ENCODE data around the gene POLE. TPM values are rescaled to one million over a fixed set of nuclear protein-coding genes. Genes with fewer than 3 reads are reported as not detected.

The POLE gene
- polyA plus RNA-seq, 3 donors, result 54.6 to 63.3 (median 62.3) TPM

DNA sequence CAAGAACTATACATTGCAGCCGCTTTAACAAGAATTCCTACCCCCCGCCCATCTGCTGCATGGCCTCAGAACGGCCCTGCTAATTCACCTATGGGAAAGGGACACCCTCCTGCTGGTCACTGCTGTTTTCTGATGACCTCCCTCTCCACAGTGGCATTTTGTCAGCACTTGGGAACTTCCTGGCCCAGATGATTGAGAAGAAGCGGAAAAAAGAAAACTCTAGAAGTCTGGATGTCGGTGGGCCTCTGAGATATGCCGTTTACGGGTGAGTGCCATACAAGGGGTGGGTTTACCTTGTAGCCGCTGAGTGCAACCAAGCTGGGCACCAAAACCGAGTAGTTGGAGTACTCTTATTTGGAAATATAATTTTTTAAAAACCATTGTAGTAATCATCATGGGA is 3.0 kb upstream of the POLE start:
- no peak for DNase-seq

- DNase-seq, result no peak
Observed at GRCh38 chr12:132689227-132689626, 2.1 kb upstream of the POLE start.

DNA sequence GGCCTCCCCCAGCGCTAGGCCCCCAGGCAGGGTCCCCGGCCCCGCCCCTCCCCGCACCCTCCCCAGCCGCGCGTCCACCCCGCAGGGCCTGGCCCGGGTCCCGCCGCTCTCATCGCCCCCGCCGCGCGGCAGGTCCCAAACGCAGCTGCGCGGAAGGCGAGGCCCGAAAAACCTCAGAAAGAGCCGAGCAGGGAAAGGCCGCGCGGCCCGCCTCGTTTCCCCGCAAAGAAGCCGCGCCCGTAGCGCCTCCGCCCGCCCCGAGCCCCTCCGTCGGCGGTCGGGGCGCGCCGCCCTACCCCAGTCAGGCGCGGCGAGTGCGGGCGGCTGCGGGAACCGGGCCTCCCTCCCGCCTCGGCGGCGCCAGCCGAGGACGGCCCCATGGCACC is 324 bp downstream of the POLE start:
- DNase-seq, result no peak

GRCh38 chr12:132685400-132685799 is 1.7 kb downstream of the POLE start:
- DNase-seq, result no peak

DNA sequence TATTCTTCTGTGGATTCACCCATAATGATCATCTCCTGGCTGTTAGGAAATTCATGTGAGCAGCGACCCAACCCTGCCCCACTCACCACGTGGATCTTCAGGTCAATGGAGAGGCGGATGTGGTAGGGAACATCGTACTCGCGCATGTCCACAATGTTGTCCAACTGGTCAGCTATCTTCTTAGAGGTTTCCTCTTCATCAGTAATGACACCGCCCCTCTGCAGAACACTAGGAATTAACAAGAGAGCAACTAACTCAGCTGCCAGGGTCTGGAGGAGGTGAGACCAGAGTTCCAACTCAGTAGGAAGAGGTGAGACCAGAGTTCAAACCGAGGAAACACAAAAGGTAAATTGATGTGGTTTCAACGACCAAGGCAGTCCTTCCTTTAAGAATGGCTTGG is 9.7 kb downstream of the POLE start:
- no peak for DNase-seq

DNA sequence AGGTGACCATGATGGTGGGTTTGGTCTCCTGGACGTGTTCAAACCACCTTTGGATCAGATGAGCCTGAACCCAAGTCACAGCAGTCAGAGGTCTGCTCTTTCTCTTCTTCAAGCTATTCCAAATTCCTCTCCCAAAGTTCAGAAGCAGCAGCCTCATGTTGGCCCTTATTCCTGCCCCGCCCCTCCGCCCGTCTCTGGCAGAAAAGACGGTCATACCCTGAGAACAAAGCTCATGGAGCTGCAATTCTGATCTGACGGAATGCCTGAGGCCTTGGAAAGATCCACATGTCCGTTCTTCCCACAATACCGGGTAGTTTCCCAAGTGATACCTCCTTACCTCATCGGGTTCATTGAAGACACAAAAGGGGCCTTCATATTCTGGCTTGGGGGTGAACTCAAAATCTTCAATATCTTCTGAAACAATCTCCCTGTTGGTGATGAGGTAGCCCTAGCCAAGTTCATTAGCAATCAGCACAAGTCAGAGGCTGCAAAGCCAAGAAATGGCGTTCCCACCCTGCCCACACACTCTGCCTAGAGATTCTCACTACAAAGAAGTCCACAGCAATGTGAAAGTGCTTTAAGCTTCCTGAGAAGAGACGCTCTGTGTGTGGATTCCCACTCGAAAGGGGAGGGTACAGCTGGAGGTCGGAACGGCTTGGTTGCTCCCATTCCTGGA is 11.2 kb downstream of the POLE start:
- no peak for DNase-seq

- DNase-seq, result no peak
Observed at GRCh38 chr12:132674561-132674960, 12.6 kb downstream of the POLE start.

DNA sequence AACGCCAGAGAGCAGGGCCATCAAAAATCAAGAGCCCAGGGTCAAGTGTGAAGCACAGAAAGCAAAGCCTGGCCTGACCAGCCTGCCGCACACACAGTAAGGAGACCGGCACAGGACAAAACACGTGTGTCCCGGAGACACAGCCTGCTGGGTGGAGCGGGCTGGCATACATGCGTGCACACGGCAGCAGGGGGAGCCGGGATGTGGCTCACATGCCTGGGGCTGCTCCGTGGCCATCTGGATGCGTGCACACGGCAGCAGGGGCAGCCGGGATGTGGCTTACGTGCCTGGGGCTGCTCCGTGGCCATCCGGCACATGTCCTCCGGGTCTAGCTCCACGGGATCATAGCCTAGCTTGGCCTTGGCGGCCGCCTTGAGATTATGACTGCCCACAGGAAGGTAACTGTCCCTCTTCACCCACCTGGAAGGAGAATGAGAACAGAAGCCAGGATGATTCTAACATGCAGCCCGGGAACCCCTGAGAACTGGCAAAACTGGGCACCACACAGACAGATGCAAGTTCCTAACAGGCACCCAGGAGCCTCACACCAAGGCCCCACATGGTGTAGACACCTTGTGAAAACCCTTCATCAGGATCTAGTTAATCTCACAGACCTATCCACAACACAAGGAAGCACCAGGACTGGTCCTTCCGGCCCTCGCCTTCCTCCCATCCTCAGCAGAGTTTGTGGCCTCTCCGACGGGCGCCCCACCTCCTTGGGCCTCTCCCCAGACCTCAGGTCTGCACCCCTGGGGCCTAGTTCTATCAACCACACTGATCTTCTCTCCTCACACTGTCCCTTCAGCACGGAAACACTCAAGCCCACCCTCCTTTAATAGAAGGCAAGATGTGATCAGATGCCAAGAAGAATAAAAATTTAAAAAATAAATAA is 13.6 kb downstream of the POLE start:
- no peak for DNase-seq

GRCh38 chr12:132672678-132673077 is 14.5 kb downstream of the POLE start:
- DNase-seq, result no peak

DNA sequence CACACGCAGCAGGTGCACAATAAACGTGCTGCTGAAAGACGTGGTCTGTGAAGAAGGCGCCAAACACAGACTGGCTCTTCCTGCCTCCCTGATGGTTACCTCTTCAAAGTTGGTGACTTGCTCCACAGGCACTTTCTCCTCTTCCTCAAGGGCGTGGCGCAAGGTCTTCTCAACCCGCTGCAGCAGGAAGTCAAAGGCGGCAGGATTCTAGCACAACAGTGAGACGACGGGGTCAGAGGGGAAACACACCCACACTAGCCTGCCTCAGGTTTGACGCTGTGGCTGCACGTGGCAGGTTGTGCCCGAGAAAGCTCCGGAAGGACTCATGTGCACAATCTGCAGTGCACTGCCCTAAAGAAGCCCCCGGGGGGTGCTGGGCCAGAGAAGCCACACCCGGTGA is 15.0 kb downstream of the POLE start:
- no peak for DNase-seq

- DNase-seq, result no peak
Observed at GRCh38 chr12:132669166-132669879, 17.8 kb downstream of the POLE start.

DNA sequence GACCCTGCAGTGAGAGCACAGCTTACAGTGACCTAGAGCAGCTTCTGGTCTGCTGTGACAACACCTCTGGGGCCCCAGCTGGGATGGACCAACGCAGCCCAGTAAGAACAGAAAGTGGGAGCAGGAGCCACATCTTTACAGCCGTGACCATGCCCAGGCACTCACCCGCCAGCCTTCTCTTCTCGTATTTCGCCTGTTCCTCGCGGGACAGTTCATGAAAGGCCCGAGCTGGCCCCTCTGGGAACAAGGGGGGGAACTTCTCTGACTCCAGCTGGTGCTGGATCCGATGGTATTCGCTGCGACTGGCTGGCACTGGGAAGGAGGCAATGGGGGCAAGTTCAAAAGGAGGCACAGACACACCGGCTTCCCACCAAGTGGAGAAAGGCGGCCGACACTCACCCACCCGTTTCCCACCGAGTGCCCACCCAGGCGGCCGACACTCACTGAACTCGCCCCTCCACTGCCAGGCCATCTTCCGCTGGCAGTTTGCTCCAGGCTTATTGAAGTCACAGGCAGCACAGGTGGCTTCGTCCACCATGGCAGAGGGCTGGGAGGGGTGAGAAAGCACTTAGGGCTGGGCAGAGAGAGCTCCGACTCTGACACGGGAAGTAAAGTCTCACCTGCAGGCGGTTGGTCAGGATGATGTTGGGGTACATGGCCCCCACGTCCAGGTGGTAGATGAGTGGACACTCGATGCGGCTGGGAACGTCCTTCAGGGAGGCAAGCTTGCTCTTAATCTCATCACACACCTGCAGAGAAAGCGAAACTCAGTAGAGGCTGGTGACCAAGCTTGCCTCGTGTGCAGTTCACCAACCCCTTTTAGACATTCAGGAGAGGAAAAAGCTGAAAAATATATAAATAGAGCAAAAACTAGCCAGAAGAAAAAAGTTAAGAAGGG is 18.7 kb downstream of the POLE start:
- DNase-seq, result no peak

- no peak for DNase-seq
Observed at GRCh38 chr12:132665794-132666193, 21.3 kb downstream of the POLE start.

DNA sequence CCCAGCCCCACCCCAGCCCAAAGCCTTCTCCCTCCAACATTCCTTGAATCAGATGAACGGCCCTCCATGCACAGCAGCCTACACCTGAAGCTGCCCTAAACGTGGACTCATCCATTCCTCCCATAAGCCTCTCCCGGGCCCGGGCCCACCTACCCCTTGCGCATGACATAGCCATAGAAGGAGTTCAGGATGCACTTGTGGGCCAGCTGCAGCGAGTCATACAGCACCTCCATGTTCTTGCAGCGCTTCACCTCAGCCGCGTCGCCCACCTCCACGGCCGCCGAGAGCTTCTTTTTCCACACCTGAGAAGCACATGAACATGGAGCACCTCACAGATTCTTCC is 22.0 kb downstream of the POLE start:
- DNase-seq, result no peak

DNA sequence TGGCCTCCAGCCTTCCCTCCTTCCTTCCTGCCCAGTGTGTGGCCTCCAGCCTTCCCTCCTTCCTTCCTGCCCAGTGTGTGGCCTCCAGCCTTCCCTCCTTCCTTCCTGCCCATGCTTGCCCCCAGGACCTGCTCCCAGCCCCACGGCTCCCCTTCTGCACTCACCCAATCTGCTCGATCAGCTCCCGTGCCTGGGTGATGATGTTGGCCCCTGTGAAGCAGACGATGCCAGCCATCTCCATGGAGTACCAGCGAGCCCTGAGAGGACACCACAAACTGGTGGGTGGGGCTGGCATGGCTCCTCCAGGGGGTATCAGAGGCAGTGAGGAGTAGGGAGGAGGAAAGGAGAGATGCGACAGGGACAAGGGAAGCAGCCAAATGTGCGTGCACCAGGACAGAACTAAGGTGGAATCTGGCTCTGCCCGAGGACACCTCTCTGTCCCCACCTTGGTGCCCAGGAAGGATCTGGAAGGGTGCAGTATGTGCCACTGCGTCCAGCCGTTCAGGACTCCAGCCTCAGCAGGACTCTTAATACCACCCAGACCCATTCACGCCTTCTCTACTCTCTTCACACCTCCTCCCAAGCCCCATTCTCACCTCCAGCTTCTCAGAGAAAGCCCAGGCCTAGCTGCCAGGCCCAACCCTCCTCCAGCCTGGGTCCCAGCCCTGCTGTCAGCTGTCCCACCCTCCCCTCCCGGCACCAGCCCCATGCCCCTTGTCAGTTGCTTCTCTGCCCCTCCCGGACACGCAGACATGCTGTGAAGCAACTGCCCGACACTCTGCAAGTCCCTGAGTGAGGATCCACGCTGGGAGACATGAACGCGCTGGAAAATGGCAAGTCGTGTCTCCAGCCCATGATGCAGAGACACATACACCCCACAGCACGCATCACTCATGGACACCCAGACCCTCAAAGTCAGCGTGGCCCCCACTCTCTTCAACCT is 22.7 kb downstream of the POLE start:
- DNase-seq, result no peak

- no peak for DNase-seq
Observed at GRCh38 chr12:132662901-132663755, 24.0 kb downstream of the POLE start.

- DNase-seq, result no peak
Observed at GRCh38 chr12:132661972-132662371, 25.2 kb downstream of the POLE start.

DNA sequence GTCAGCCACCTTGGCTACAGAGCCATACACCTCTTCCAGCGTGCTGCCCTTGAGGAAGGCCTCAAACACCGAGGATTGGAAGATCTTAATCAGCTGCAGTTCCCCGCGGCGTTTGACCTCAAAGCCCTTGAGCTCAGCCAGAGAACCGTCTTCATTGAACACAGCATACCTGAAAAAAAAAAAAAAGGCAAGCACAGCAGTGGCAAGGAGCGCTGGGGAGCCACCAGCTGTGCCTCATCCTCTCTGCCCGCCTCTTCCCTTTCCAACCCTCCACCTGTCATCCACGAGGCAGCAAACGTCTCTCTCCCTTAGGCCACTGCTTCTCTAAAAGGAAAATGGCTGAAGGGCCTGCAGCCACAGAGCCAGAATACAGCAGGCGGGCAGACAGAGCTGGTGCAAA is 26.1 kb downstream of the POLE start:
- DNase-seq, result no peak

DNA sequence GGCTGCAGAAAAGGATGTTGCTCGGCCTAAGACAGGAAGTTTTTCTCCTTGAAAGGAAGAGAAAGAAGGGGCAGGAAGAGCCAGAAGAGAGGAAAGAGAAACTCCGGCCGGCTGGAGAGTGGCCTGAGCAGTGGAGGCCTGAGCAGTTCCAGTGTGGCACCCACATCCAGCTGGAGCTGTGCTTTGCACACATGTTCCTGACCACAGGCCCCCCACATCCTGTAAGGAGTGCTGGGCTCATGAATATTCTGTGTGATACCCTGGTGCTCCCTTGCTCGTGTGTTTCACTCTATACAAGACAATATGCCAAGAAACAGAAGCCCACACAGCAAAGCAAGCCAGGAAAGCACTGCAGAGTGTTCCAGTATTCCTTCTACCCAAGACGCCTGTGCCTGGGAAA is 27.1 kb downstream of the POLE start:
- DNase-seq, result no peak

DNA sequence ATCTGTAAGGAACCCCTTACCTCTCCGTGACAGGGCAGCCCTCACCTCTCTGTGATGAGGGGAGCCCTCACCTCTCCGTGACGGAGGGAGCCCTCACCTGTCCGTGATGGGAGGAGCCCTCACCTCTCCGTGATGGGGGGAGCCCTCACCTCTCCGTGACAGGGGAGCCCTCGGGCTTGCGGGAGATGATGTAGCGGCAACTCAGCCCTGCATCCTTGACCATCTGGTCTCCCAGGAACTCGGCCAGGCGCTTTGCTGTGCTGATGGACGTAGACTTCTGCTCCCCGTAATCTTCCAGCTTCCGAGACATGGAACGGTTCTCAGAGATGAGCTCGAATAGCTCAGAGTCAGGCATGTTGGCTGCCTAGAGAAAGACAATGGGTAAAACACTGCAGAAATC is 28.0 kb downstream of the POLE start:
- DNase-seq, result no peak
